Measurements from ENCODE around the gene CRISPLD2. TPM values are rescaled to one million over a fixed set of nuclear protein-coding genes. Genes with fewer than 3 reads are reported as not detected.

Gene CRISPLD2
- total and polyA plus RNA-seq, 9 of the 15 experiments (the other 6 are each of a cell fraction or from before 2014, with no cell fraction given): 0.03 to 0.24 (median 0.04) TPM; not detected in 4

DNA sequence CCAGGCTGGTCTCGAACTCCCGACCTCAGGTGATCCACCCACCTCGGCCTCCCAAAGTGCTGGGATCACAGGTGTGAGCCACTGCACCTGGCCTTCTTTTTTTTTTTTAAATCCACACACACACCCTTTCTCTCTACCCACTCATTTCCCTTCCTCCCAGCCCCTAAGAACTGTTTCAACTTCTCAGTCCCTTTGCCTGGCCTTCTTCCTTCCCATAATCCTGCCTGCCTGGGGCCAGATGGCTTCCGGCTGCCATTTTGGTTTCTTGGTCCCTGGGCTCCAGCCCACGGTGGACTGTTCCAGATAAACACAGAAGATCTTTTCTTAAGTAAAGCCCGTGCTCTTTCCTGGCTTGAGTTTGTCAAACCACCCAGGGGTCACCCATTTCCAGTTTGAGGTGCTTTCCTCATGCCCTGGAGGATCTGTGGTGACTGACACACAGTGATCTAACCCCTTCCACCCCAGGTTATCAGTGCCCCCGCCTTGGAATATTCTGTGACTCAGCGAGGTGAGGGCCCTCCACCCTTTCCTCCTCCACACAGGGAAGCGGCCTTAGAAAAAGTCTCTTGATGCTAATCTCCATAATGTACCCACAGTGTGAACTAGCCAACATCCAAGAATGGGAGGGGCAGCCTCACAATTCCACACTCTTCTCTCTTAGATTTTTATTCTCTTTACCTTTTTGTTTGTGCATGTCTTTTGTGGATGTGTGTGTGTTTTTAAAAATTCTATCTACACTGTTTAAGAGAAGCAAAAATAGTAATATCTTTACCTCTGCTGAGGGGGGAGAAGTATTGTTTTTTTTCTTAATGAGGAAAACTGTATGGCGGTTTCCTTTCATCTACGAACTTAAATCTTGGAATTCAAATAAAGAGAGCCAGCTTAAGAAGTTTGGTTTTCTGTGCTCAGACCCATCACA is 60.0 kb downstream of the CRISPLD2 start (continued):
- TF ChIP-seq MBD1 (CRISPR knock-in tag; IDR thresholded peaks at IDR 0.05) (no peak), XRCC3 (IDR thresholded peaks at IDR 0.05) (no peak), ZC3H4 (CRISPR knock-in tag; IDR thresholded peaks at IDR 0.05; ENCODE audit: borderline replicate concordance) (no peak), PRDM10 (IDR thresholded peaks at IDR 0.05; ENCODE audit: partially characterized antibody) (peak; percentile 96), NUFIP1 (IDR thresholded peaks at IDR 0.05; ENCODE audit: partially characterized antibody) (no peak), UBTF (IDR thresholded peaks at IDR 0.05; ENCODE audit: borderline replicate concordance in 1 of 2, low read depth in 2 of 2, low read length in 2 of 2) (no peak), ZBTB34 (CRISPR knock-in tag; IDR thresholded peaks at IDR 0.05) (no peak), FOXK2 (conservative IDR thresholded peaks at IDR 0.05 in 1 of 2, IDR thresholded peaks at IDR 0.05 in 1 of 2; ENCODE audit: low read depth in 2 of 2) (peak; percentile 67 to 91; a peak in 3 of 4 replicates), ETS2 (tag; IDR thresholded peaks at IDR 0.05; ENCODE audit: borderline replicate concordance, poor library complexity, severe bottlenecking) (no peak), HSF4 (CRISPR knock-in tag; IDR thresholded peaks at IDR 0.05; ENCODE audit: borderline replicate concordance) (no peak), SAP30 (IDR thresholded peaks at IDR 0.05; ENCODE audit: borderline replicate concordance, insufficient read depth, low read depth, low read length, poor library complexity, severe bottlenecking) (no peak), ZBTB1 (CRISPR knock-in tag; IDR thresholded peaks at IDR 0.05; ENCODE audit: borderline replicate concordance, low read depth) (no peak), ZNF79 (CRISPR knock-in tag; IDR thresholded peaks at IDR 0.05; ENCODE audit: low read depth) (no peak), GABPB1 (CRISPR knock-in tag; IDR thresholded peaks at IDR 0.05) (no peak), KAT2B (IDR thresholded peaks at IDR 0.05; ENCODE audit: low read depth, low read length) (no peak), MCM7 (IDR thresholded peaks at IDR 0.05) (no peak), MCM2 (IDR thresholded peaks at IDR 0.05; ENCODE audit: low read depth) (no peak)
